Muscle layer of colon (tissue), 2 donors: ENCODE measurements around the gene BRD8.
A peak's percentile ranks its signal among the peaks of the same experiment; 100 is the strongest.

Source experiments
- H3K27ac ChIP-seq: one replicate; pipeline ENCODE4 v1.7.0; 2013; ENCODE audit warnings: low read depth, mild to moderate bottlenecking, low read length, moderate library complexity
- H3K27me3 ChIP-seq, 2 donors: one replicate each; pipeline ENCODE4 v1.7.0; 2013; ENCODE audit warnings: low read length in 2 of 2, mild to moderate bottlenecking in 2 of 2; ENCODE audit not compliant: insufficient read depth in 2 of 2, control insufficient read depth in 1 of 2
- H3K36me3 ChIP-seq: one replicate; pipeline ENCODE4 v1.7.0; 2013; ENCODE audit warnings: mild to moderate bottlenecking, low read length; ENCODE audit not compliant: insufficient read depth
- H3K4me1 ChIP-seq: one replicate; pipeline ENCODE4 v1.7.0; 2013; ENCODE audit warnings: mild to moderate bottlenecking, low read length; ENCODE audit not compliant: insufficient read depth
- H3K4me3 ChIP-seq, 2 donors: one replicate each; pipeline ENCODE4 v1.7.0; 2013; ENCODE audit warnings: low read length in 2 of 2, low read depth in 1 of 2, mild to moderate bottlenecking in 1 of 2, moderate library complexity in 1 of 2
- H3K9ac ChIP-seq: one replicate; pipeline ENCODE4 v1.7.0; 2013; ENCODE audit warnings: low read length
- H3K9me3 ChIP-seq: one replicate; pipeline ENCODE4 v1.7.0; 2013; ENCODE audit warnings: mild to moderate bottlenecking, low read length
- donor health status: abdominal sarcoma.
- donor health status: Adenocarcinoma of cecum.

Gene BRD8

GRCh38 chr5:138188626-138189025 lies 10.2 kb upstream of the BRD8 start:
- Histone ChIP-seq H3K36me3 (peaks cover 79% of the 10 kb centered on the region), H3K4me1 (no peaks in the 10 kb centered on the region), H3K9ac (no peak overlapping the region), H3K27ac (no peak overlapping the region), H3K27me3 (no peaks in the 10 kb centered on the region), H3K9me3 (no peaks in the 10 kb centered on the region), H3K4me3 (no peak overlapping the region)

DNA sequence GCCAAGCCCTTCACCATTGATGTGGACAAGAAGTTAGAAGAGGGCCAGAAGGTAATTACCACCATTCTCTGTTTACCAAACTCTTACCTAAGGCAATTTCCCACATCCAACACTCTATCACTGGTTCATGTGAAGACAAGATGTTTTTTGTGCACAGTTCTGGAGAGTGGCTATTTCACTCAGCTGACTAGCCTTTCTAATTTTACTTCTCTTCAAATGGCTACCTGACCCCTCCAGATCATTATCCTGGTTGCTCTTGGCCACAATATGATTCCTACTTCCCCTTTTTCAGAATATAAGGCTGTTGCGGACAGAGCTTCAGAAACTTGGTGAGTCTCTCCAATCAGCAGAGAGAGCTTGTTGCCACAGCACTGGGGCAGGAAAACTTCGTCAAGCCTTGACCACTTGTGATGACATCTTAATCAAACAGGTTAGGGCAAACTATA lies 7.6 kb upstream of the BRD8 start:
- no peaks in the 10 kb centered on the region for H3K9me3 ChIP-seq
- no peak overlapping the region for H3K27ac ChIP-seq
- H3K4me1 ChIP-seq: no peaks in the 10 kb centered on the region
- H3K9ac ChIP-seq: no peak overlapping the region
- no peaks in the 10 kb centered on the region for H3K27me3 ChIP-seq
- H3K4me3 ChIP-seq: no peak overlapping the region
- peaks cover 60% of the 10 kb centered on the region for H3K36me3 ChIP-seq

- H3K27me3 ChIP-seq: no peaks in the 10 kb centered on the region
These were observed 4.4 kb upstream of the BRD8 start for GRCh38 chr5:138182808-138183207.

GRCh38 chr5:138180841-138181240 lies 2.4 kb upstream of the BRD8 start:
- no peaks in the 10 kb centered on the region for H3K9me3 ChIP-seq
- no peak overlapping the region for H3K27ac ChIP-seq
- H3K36me3 ChIP-seq: peaks cover 10% of the 10 kb centered on the region
- peaks cover 14% of the 10 kb centered on the region for H3K4me1 ChIP-seq
- H3K27me3 ChIP-seq: no peaks in the 10 kb centered on the region
- H3K9ac ChIP-seq: no peak overlapping the region
- H3K4me3 ChIP-seq: no peak overlapping the region

More at GRCh38 chr5:138182808-138183207, 4.4 kb upstream of the BRD8 start:
- H3K9ac ChIP-seq: no peak overlapping the region
- peaks cover 28% of the 10 kb centered on the region for H3K36me3 ChIP-seq
- H3K27ac ChIP-seq: no peak overlapping the region
- no peak overlapping the region for H3K4me3 ChIP-seq
- H3K9me3 ChIP-seq: no peaks in the 10 kb centered on the region
- H3K4me1 ChIP-seq: peaks cover 7% of the 10 kb centered on the region

- Histone ChIP-seq H3K4me3 (no peak overlapping the region), H3K27me3 (no peaks in the 10 kb centered on the region)
These were observed 1.9 kb upstream of the BRD8 start for GRCh38 chr5:138180183-138180782.

DNA sequence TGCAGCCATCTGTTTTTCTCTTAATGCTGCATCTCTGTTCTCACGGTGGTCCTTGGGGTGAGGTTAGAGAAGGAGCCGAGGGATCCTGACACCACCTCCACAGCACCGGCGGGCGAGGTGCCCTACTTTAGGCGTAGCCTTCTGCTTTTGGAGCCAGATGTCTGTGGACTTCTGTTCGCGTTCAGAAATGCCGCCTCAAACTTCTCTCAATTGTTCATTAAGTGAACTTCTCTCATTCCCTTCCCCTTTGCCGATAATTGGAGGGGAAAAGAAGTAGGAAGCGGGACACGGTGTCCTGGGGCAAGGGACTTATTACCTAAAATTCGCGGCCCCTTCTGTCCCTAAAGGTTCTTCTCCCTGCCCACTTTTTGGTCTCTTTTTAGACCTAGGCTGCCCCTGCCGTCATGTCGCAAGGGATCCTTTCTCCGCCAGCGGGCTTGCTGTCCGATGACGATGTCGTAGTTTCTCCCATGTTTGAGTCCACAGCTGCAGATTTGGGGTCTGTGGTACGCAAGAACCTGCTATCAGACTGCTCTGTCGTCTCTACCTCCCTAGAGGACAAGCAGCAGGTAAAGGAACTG lies 937 bp upstream of the BRD8 start:
- no peaks in the 10 kb centered on the region for H3K27me3 ChIP-seq
- peaks cover 11% of the 10 kb centered on the region for H3K36me3 ChIP-seq
- no peak overlapping the region for H3K27ac ChIP-seq
- H3K4me1 ChIP-seq: peaks cover 14% of the 10 kb centered on the region
- H3K9ac ChIP-seq: no peak overlapping the region
- no peaks in the 10 kb centered on the region for H3K9me3 ChIP-seq
- H3K4me3 ChIP-seq: peak overlapping the region; percentile 12 to 97

More at GRCh38 chr5:138180183-138180782, 1.9 kb upstream of the BRD8 start:
- Histone ChIP-seq H3K4me1 (peaks cover 14% of the 10 kb centered on the region), H3K27ac (no peak overlapping the region), H3K9ac (no peak overlapping the region), H3K9me3 (no peaks in the 10 kb centered on the region), H3K36me3 (peaks cover 11% of the 10 kb centered on the region)

GRCh38 chr5:138177941-138178515 lies 402 bp downstream of the BRD8 start:
- H3K27ac ChIP-seq: peak overlapping the region; percentile 84
- peaks cover 19% of the 10 kb centered on the region for H3K36me3 ChIP-seq
- H3K27me3 ChIP-seq: no peaks in the 10 kb centered on the region
- peak overlapping the region; percentile 66 for H3K9ac ChIP-seq
- H3K9me3 ChIP-seq: no peaks in the 10 kb centered on the region
- peaks cover 14% of the 10 kb centered on the region for H3K4me1 ChIP-seq
- H3K4me3 ChIP-seq: peak overlapping the region; percentile 48 to 97

DNA sequence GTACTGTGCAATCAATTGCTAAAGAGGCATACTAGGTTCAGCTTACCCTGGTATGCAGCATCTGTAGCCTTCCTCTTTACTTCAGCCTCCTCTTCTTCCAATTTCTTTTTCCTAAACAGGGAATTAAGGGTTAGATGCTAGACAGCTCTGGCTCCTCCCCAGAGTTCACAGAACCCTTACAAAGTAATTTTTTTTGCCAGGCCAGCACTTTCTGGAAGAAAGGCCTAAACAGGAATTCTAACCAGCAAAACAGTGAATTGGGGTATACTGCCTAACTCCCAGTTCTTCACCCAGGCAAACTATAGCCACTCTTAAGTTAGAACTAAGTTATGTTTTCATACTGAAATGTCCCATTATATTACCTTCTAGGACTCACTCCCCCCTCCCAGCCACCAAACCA lies 8.1 kb downstream of the BRD8 start:
- H3K9me3 ChIP-seq: no peaks in the 10 kb centered on the region
- H3K27ac ChIP-seq: no peak overlapping the region
- H3K27me3 ChIP-seq: no peaks in the 10 kb centered on the region
- H3K4me1 ChIP-seq: no peaks in the 10 kb centered on the region
- no peak overlapping the region for H3K4me3 ChIP-seq
- peaks cover 90% of the 10 kb centered on the region for H3K36me3 ChIP-seq
- H3K9ac ChIP-seq: no peak overlapping the region

- Histone ChIP-seq H3K36me3 (peaks cover 91% of the 10 kb centered on the region), H3K27me3 (no peaks in the 10 kb centered on the region), H3K4me3 (no peak overlapping the region), H3K9me3 (no peaks in the 10 kb centered on the region), H3K27ac (no peak overlapping the region), H3K9ac (no peak overlapping the region), H3K4me1 (no peaks in the 10 kb centered on the region)
These were observed 9.3 kb downstream of the BRD8 start for GRCh38 chr5:138169124-138169523.

DNA sequence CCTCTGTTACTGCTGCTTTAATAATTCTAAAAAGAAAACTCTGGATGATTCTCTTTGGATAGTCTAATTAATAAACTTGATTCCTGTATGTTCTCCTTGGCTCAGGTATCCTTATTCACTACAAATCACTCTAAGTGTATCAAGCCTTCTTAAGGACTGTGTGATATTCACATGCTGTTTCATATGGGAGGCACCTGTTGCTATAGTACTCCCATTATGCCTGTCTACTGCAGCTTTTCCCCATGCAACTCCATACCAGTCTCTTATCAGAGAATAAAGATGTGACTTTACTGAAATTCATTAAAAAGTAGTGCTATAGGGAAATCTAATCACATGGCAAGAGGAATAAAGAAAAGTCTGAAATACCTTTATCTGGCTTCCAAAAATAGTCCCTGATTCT lies 14.7 kb downstream of the BRD8 start:
- Histone ChIP-seq H3K9me3 (no peaks in the 10 kb centered on the region), H3K9ac (no peak overlapping the region), H3K27me3 (no peaks in the 10 kb centered on the region), H3K4me1 (no peaks in the 10 kb centered on the region), H3K36me3 (peaks cover 95% of the 10 kb centered on the region), H3K27ac (no peak overlapping the region), H3K4me3 (no peak overlapping the region)

DNA sequence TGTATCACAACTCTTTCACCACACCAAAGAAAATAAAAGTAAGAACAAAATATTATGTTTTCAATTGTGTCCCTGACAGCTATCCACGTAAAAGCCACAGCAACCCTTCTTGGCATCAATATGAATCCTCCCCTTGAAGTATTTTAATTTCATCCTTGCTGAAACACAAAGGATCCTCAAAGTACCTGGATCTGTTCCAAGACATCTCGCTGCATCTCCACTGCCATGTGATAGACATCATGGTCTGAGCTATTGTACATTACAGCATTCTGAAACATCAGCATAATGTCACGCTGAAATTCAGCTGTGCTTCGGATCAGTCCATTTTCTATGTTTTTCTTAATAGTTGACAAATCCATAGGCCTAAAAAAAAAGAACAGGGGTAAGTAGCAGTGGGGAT lies 17.7 kb downstream of the BRD8 start:
- no peaks in the 10 kb centered on the region for H3K4me1 ChIP-seq
- no peaks in the 10 kb centered on the region for H3K9me3 ChIP-seq
- H3K27ac ChIP-seq: no peak overlapping the region
- peaks cover 90% of the 10 kb centered on the region for H3K36me3 ChIP-seq
- H3K4me3 ChIP-seq: no peak overlapping the region
- H3K9ac ChIP-seq: no peak overlapping the region
- H3K27me3 ChIP-seq: no peaks in the 10 kb centered on the region

- no peak overlapping the region for H3K27ac ChIP-seq
- H3K4me1 ChIP-seq: no peaks in the 10 kb centered on the region
- H3K9me3 ChIP-seq: no peaks in the 10 kb centered on the region
- H3K27me3 ChIP-seq: no peaks in the 10 kb centered on the region
- no peak overlapping the region for H3K4me3 ChIP-seq
- H3K36me3 ChIP-seq: peaks cover 80% of the 10 kb centered on the region
- H3K9ac ChIP-seq: no peak overlapping the region
These were observed 18.8 kb downstream of the BRD8 start for GRCh38 chr5:138159666-138160065.
